GM18502 (cell line): ENCODE data around the gene CD28.
"Not testable (repeated sequence)": the region's sequence is repeated elsewhere in the genome, so short reads cannot be mapped to it uniquely, and the experiment has no call there.

Experiments
- ATAC-seq: cut with Tn5 transposase; IDR thresholded peaks from one replicate; pipeline ENCODE4 v1.9.1; 2021; ENCODE audit warnings: mild to moderate bottlenecking; ENCODE audit not compliant: unreplicated experiment, poor library complexity

Gene CD28

DNA sequence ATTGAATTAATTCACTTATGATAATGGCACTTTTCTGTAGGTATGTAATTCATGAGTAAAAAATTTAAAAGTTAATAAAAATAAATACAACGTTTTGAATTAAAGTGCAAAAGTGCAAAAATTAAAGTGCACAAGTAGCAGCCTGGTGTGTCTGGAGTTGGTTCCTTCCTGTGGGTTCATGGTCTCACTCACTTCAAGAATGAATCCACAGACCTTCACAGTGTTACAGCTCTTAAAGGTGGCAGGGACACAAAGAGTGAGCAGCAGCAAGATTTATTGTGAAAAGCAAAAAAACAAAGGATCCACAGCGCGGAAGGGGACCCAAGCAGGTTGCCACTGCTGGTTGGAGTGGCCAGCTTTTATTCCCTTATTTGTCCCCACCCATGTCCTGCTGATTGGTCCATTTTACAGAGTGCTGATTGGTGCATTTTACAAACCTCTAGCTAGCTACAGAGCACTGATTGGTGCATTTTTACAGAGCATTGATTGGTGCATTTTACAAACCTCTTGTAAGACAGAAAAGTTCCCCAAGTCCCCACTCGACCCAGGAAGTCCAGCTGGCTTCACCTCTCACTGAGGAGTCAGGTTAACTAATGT, 73.1 kb downstream of the CD28 start:
- ATAC-seq, result not testable (repeated sequence)

DNA sequence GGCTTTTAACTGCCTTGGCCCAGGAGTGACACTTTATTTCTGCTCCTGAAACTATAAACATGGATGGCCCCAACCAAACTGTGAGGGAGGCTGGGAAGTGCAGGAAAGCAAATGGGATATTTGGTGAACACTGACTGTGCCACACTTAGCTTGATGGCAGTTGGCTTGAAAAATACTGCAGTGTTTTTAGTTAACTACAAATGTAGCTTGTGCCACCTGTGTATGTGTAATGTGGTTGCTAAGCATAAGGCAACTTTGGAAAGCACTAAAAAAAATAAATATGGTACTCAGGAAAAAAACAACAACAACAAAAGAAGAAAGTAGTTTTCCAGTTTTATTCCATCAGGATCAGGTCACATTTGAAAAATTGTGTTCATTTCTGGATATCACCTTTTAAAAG, 73.8 kb downstream of the CD28 start:
- ATAC-seq, result no peak

DNA sequence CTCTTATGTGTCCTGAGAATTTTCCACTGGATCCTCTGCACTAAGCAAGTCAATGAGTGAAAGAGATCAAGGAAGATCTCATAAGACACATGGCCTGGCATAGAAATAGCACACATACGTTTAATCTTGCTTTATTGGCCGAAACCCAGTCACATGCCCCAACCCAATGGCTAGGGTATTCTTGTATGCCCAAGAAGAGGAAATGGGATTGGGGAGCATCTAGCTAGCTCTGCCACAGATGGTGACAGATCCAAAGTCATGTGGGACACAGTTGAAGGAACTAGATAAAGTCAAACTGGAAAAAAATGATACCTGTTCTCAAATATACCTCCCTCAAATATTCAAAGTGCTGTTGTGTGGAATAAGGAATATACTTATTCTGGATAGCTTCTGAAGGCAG, 74.7 kb downstream of the CD28 start:
- no peak for ATAC-seq

- ATAC-seq, result peak; percentile 75
Observed at GRCh38 chr2:203782262-203782976, 76.0 kb downstream of the CD28 start.

DNA sequence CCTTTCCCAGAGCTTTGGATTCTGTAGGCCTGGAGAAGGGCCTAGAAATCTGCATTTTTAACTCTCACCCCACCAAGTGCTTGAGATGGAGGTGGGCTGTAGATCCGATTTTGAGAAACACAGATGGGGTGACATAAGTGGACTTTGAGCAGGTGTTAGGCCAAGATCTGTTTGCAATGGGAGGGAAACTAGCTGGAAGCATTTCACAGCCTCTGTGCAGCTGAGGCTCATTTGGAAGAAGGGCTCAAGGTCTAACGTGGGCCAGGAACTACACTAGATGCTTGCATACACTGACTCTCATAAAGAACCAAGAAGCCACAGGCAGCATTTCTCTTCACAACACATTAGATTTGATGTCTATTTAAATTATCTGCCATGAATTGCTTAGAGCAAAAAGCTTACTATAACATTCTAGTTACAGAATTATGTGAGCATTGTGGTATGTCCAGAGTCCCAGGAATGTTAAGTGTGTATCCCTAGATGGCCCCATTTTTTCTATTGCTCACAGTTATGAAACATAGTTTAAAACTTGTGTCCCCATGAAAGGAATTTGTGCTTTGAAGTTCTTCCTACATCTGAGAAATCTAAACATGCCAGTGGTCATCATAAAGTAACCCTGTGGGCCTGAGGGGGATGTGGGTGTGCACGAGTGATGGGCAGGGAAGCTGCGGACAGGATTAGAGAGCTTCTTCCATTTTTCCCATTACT, 77.2 kb downstream of the CD28 start:
- ATAC-seq, result no peak

DNA sequence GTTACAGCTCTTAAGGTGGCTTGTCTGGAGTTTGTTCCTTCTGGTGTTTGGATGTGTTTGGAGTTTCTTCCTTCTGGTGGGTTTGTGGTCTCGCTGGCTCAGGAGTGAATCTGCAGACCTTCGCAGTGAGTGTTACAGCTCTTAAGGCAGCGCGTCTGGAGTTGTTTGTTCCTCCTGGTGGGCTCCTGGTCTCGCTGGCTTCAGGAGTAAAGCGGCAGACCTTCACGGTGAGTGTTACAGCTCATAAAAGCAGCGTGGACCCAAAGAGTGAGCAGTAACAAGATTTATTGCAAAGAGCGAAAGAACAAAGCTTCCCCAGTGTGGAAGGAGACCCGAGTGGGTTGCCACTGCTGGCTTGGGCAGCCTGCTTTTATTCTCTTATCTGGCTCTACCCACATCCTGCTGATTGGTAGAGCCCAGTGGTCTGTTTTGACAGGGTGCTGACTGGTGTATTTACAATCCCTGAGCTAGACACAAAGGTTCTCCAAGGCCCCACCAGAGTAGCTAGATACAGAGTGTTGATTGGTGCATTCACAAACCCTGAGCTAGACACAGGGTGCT, 78.4 kb downstream of the CD28 start:
- not testable (repeated sequence) for ATAC-seq

- not testable (repeated sequence) for ATAC-seq
Observed at GRCh38 chr2:203785391-203786110, 79.1 kb downstream of the CD28 start.

DNA sequence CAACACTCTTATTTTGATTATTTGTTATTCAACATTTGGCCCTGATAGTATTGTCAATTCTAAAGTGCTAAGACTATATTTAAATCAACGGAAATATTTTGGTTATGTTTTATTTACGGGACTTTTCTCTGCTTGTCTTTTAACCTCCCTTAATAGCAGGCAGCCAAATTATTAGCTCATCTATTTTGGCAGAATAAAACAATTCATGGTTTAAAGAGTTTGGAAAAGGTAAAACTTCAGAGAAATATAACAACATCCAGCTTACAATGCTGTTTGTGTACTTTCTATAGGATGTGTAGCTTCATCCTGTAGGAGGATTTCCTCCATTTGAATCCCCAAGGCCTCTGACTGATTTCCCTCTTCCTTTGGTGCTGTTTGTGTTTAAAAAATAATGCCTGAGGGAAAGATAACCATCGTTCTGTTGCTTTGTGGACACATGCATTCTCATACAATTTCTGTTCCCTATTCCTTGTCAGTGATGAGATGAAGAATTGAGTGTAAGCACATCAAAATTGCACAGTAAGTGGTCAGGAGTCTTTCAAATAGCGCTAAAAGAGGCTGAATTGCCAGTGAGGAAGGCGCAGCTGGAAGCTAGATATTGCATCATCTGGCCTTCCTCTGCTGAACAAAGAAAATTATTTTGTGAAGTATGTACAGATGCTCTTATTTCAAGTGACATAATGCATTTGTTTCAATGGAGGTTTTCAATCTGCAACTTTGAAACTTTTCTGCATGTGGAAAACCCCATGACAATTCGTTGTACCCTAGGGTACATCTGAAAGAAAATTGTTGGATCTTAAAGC, 80.3 kb downstream of the CD28 start:
- no peak for ATAC-seq

- ATAC-seq, result no peak
Observed at GRCh38 chr2:203787979-203788378, 81.5 kb downstream of the CD28 start.
